Urinary bladder (tissue), 4 donors: ENCODE results near the gene CCDC183. TPM values are rescaled to one million over a fixed set of nuclear protein-coding genes. Genes with fewer than 3 reads are reported as not detected.

Experiments
- DNase-seq: peaks from one replicate; pipeline ENCODE4 v3.0.0-alpha.2; 2015; ENCODE audit errors: extremely low spot score
- H3K27ac ChIP-seq: one replicate; pipeline ENCODE4 v1.5.1; 2013; ENCODE audit warnings: low read depth, mild to moderate bottlenecking, moderate library complexity
- H3K36me3 ChIP-seq: one replicate; pipeline ENCODE4 v1.6.1; 2013; ENCODE audit warnings: mild to moderate bottlenecking, moderate library complexity; ENCODE audit not compliant: insufficient read depth
- H3K4me1 ChIP-seq: one replicate; pipeline ENCODE4 v1.6.1; 2013; ENCODE audit warnings: mild to moderate bottlenecking, moderate library complexity; ENCODE audit not compliant: insufficient read depth
- H3K4me3 ChIP-seq: one replicate; pipeline ENCODE4 v1.5.1; 2013; ENCODE audit warnings: low read depth, low read length
- WGBS: extraction: QIAGEN DNeasy Blood & Tissue Kit; methylation state at CpG from one replicate; pipeline ENCODE4 v1.1.7; 2013; 5-methylcytosine and 5-hydroxymethylcytosine counted together
- polyA plus RNA-seq: library from polyadenylated mRNA; stranded (reverse); fragments of 200-250 nt; gene quantifications from one replicate; pipeline ENCODE4 v1.2.3, GENCODE V29; 2013
- total RNA-seq: library from RNA; depleted of rRNA; stranded (reverse); fragments of >200 nt; gene quantifications from one replicate; pipeline ENCODE4 v1.2.3, GENCODE V29; 2014
- donor health status: healthy with polysubstance abuse.
- donor health status: healthy.

CCDC183 gene
- total and polyA plus RNA-seq, 2 donors = 0.85 to 1.5 TPM

DNA sequence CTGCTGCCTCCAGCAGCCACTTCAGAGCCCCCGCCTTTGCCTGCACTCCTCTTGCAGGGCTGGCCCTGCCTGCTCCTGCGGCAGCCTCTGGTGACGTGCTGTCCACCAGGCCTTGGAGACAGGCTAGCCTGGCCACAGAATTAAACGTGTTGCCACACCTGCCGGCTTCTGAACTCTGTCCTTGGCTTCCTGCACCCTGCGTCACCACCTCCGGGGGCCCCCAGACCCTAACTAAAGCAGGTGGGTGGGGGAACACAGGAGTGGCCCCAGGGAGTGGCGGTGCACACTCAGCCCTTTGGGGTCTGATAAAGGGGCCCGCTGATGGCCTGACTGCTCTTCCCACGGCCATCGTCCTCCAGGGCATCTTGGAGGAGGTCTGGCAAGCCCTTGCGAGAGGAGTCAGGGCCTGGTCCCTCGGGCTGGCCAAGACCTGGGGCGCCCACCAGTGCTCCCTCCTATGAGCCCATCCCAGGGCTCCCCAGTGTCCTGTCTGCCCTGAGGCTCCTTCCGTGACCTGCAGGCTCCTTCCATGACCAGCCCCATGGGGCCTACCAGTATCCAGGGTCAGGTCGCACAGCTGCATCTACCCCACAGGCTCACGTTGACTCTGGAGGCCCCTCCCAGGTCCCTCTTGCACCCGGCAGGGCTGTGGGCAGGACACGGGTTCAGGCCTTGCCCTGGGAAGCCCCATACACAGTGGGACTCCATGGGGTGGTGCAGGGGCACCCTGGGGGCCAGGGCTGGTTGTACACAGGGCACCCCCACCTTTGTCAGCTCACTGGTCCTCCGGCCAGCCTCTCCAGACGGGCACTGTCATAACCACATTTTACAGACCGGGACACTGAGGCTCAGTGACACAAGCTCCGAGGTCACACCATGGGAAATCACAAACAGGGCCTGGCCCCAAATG is 55.0 kb downstream of the CCDC183 start:
- H3K36me3 ChIP-seq = no peaks in the 10 kb centered on the region
- peaks cover 6% of the 10 kb centered on the region for H3K4me1 ChIP-seq
- 84% methylated on average over 23 of the region's 23 CpGs for WGBS
- DNase-seq = no peak
- no peak overlapping the region for H3K27ac ChIP-seq
- H3K4me3 ChIP-seq = no peak overlapping the region

DNA sequence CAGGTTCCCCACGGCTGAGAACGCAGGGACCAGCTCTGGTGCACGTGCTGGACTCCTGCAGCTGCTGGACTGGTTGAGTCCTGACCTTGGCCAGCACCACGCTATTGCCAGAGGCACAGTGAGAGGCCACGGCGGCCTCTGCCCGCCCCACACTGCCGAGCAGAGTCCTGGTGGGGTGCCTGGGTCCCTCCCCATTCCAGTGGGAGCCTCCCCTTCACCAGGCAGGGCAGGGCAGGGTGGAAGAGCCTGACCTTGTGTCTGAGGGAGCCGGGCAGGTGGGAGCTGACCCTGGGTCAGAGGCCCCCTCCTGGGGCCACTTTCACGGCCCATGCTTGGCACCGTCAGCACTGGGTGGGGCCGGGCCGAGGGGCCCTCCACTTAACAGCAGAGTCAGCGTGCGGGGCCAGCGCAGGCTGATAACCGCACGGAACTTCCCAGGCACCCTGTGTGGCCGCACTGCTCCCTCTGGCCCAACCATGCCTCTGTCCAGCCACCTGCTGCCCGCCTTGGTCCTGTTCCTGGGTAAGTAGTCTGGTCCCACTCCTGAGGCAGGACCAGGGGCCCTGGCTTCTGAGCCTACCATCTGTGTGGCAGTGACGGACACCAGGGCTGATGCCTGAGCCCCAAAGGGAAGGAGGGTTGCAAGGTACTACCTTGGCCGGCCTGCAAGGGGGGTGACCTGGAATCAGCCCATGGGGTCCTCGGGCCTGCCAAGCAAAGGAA is 56.0 kb downstream of the CCDC183 start, which contains the start of gene MAMDC4:
Gene MAMDC4 (plus strand): TSS at position 406 of the 723 bp plus-strand sequence. CDS start 71 bp downstream, at position 477.
- peaks cover 4% of the 10 kb centered on the region for H3K4me1 ChIP-seq
- 72% methylated on average over 23 of the region's 23 CpGs for WGBS
- no peaks in the 10 kb centered on the region for H3K36me3 ChIP-seq
- no peak within 1 kb of the TSS for H3K27ac ChIP-seq
- no peak within 1 kb of the TSS for H3K4me3 ChIP-seq
- no peak for DNase-seq

DNA sequence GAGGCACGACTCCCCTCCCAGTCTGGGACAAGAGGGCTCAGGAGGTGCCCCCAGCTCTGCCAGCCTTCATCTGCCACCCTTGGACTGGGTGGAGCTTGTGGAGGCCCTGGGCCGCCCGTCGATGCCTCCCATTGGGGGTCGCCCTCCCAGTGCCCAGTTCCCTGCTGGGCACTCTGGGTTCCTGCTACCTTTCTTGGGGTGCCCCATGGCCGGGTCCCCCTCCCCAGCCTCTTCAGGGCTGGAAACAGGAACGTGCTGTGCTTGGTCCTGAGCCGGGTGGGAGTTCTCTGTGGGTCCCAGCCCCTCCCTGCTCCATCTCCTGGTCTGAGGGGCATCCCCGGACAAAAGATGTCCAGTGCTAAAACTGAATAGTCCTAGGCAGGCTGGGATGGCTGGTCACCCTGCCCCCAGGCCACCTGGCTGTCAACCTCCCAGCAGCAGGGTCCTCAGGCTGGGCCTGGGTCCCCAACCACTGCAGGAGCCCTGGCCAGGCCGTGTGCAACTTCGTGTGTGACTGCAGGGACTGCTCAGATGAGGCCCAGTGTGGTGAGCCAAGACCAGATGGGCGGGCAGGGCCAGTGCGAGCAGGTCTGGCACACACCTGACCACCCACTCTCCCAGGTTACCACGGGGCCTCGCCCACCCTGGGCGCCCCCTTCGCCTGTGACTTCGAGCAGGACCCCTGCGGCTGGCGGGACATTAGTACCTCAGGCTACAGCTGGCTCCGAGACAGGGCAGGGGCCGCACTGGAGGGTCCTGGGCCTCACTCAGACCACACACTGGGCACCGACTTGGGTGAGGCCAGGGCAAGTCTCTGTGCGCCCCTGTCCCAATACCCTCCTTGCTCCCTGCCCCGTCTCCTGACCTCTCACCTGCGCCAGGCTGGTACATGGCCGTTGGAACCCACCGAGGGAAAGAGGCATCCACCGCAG is 56.8 kb downstream of the CCDC183 start:
- Histone ChIP-seq H3K4me3 (no peak overlapping the region), H3K4me1 (peaks cover 4% of the 10 kb centered on the region), H3K36me3 (no peaks in the 10 kb centered on the region), H3K27ac (no peak overlapping the region)
- DNase-seq = no peak
- WGBS = 81% methylated on average over 29 of the region's 29 CpGs

DNA sequence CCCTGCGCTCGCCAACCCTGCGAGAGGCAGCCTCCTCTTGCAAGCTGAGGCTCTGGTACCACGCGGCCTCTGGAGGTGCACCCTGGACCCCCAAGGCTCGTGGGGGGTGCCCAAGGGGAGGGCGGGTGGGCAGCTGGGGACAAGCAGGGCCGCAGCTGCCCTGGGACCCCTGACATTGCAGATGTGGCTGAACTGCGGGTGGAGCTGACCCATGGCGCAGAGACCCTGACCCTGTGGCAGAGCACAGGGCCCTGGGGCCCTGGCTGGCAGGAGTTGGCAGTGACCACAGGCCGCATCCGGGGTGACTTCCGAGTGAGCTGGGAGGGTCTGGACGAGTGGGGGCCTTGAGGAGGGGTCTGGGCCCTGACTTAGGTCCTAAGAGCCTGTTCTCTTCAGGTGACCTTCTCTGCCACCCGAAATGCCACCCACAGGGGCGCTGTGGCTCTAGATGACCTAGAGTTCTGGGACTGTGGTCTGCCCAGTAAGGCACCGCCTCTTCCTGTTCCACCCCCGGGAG is 57.5 kb downstream of the CCDC183 start:
- DNase-seq = no peak
- no peak overlapping the region for H3K4me3 ChIP-seq
- H3K36me3 ChIP-seq = no peaks in the 10 kb centered on the region
- no peak overlapping the region for H3K27ac ChIP-seq
- 85% methylated on average over 18 of the region's 18 CpGs for WGBS
- peaks cover 1% of the 10 kb centered on the region for H3K4me1 ChIP-seq

DNA sequence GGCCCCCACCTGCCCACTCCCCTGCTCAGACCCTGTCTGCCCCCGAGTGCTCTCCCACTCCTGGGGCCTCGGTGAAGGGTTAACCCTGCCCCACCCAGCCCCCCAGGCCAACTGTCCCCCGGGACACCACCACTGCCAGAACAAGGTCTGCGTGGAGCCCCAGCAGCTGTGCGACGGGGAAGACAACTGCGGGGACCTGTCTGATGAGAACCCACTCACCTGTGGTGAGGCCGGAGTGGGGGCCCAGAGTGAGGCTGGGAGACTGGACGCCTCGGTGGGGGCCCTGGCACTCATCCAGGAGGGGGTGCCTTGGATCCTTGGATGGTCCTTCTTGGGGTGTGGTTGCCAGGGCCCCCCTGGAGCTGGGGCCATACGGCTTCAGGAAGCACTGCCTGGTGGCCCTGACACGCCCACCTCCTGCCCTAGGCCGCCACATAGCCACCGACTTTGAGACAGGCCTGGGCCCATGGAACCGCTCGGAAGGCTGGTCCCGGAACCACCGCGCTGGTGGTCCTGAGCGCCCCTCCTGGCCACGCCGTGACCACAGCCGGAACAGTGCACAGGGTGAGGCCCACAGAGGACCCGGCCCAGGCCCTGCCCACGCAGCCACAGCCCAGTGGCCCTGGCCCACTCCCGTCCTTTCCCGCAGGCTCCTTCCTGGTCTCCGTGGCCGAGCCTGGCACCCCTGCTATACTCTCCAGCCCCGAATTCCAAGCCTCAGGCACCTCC is 58.1 kb downstream of the CCDC183 start:
- H3K27ac ChIP-seq = no peak overlapping the region
- WGBS = 70% methylated on average over 30 of the region's 30 CpGs
- DNase-seq = no peak
- H3K4me3 ChIP-seq = no peak overlapping the region
- peaks cover 1% of the 10 kb centered on the region for H3K4me1 ChIP-seq
- no peaks in the 10 kb centered on the region for H3K36me3 ChIP-seq

DNA sequence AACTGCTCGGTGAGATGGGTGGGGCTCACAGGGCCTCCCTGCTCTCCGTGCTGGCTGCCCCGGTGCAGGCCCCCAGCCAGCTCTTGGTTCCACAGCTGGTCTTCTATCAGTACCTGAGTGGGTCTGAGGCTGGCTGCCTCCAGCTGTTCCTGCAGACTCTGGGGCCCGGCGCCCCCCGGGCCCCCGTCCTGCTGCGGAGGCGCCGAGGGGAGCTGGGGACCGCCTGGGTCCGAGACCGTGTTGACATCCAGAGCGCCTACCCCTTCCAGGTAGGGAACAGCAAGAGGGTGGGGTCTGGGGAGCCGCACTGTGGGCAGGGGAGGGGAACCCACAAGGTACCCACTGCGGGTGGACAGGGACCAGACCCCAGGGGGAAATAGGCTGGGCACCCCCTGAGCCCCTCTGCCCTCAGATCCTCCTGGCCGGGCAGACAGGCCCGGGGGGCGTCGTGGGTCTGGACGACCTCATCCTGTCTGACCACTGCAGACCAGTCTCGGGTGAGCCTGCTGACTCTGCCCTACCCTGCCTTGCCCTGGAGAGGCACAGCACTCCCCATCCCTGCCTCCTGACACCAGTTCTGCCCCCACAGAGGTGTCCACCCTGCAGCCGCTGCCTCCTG is 58.8 kb downstream of the CCDC183 start:
- Histone ChIP-seq H3K27ac (no peak overlapping the region), H3K4me1 (no peaks in the 10 kb centered on the region), H3K4me3 (no peak overlapping the region), H3K36me3 (no peaks in the 10 kb centered on the region)
- no peak for DNase-seq
- 65% methylated on average over 23 of the region's 23 CpGs for WGBS

DNA sequence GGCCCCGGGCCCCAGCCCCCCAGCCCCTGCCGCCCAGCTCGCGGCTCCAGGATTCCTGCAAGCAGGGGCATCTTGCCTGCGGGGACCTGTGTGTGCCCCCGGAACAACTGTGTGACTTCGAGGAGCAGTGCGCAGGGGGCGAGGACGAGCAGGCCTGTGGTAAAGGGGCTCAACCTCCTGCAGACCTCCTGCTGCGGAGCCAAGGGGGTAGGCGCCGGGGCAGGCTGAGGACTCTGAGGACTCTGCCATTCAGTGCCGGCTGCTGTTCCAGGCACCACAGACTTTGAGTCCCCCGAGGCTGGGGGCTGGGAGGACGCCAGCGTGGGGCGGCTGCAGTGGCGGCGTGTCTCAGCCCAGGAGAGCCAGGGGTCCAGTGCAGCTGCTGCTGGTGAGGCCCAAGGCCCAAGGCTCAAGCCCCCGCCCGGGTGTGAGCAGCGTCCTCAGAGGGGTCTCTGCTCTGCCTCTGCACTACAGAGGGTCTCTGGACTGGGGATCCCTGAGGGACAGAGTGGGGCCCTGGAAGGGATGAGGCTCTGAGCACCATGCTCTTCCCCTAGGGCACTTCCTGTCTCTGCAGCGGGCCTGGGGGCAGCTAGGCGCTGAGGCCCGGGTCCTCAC is 59.4 kb downstream of the CCDC183 start:
- WGBS = 73% methylated on average over 26 of the region's 26 CpGs
- DNase-seq = no peak
- no peak overlapping the region for H3K27ac ChIP-seq

DNA sequence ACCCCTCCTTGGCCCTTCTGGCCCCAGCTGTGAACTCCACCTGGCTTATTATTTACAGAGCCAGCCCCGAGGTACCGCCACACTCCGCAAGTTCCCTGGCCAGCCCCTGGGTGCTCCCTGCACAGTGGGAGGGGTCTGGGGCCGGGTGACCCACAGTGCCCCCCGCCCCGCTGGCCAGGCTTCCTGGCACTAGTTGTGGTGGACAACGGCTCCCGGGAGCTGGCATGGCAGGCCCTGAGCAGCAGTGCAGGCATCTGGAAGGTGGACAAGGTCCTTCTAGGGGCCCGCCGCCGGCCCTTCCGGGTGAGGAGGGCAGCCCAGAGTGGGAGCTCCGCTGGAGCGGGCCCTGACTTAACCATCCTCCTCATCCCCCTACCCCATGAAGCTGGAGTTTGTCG is 59.9 kb downstream of the CCDC183 start:
- WGBS = 70% methylated on average over 15 of the region's 15 CpGs
- no peak for DNase-seq
- Histone ChIP-seq H3K27ac (no peak overlapping the region), H3K4me1 (no peaks in the 10 kb centered on the region), H3K36me3 (no peaks in the 10 kb centered on the region), H3K4me3 (no peak overlapping the region)

More for the DNA sequence above, 59.4 kb downstream of the CCDC183 start:
- Histone ChIP-seq H3K4me3 (no peak overlapping the region), H3K36me3 (no peaks in the 10 kb centered on the region), H3K4me1 (no peaks in the 10 kb centered on the region)

DNA sequence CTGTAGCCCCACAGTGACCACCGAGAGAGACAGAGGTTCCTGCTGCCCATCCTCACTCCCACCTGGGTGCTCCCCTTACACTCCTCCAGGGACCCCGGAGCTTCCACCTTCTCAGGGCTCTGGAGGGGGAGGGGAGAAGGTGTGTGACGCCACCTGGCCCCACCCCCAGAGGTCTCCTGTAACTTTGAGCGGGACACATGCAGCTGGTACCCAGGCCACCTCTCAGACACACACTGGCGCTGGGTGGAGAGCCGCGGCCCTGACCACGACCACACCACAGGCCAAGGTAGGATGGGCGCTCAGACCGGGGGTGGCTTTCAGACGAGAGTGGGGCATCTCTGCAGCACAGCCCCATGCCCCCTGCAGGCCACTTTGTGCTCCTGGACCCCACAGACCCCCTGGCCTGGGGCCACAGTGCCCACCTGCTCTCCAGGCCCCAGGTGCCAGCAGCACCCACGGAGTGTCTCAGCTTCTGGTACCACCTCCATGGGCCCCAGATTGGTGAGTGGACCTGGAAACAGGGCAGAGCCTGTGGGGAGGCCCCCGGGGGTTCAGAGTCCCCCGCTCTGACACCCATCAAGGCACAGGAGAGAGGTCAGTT is 60.5 kb downstream of the CCDC183 start:
- DNase-seq = no peak
- WGBS = 81% methylated on average over 14 of the region's 14 CpGs

DNA sequence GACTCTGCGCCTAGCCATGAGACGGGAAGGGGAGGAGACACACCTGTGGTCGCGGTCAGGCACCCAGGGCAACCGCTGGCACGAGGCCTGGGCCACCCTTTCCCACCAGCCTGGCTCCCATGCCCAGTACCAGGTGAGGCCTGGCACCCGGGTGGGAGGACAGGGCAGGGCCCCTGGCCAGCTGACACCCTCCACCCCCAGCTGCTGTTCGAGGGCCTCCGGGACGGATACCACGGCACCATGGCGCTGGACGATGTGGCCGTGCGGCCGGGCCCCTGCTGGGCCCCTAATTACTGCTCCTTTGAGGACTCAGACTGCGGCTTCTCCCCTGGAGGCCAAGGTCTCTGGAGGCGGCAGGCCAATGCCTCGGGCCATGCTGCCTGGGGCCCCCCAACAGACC is 61.0 kb downstream of the CCDC183 start:
- H3K4me1 ChIP-seq = no peaks in the 10 kb centered on the region
- 87% methylated on average over 19 of the region's 19 CpGs for WGBS
- H3K36me3 ChIP-seq = peaks cover 4% of the 10 kb centered on the region
- H3K27ac ChIP-seq = no peak overlapping the region
- no peak for DNase-seq
- H3K4me3 ChIP-seq = no peak overlapping the region

More for the DNA sequence above, 60.5 kb downstream of the CCDC183 start:
- H3K4me3 ChIP-seq = no peak overlapping the region
- no peaks in the 10 kb centered on the region for H3K36me3 ChIP-seq
- no peaks in the 10 kb centered on the region for H3K4me1 ChIP-seq
- no peak overlapping the region for H3K27ac ChIP-seq
